SK-N-SH treated with all-trans-retinoic acid at 6 μM for 48 hours (cell line): Measurements from ENCODE around the gene PHACTR3.

Source experiments
- ESRRG ChIP-seq: fragments of 250-450 bp; sonication (Bioruptor Pico); IDR thresholded peaks from 2 replicates; pipeline ENCODE4 v1.6.1; 2021; ENCODE audit warnings: mild to moderate bottlenecking
- GLIS3 ChIP-seq: fragments of 250-450 bp; sonication (Bioruptor Pico); IDR thresholded peaks from 2 replicates; pipeline ENCODE4 v1.5.0; 2020; ENCODE audit warnings: mild to moderate bottlenecking, moderate library complexity
- OSR1 ChIP-seq: fragments of 250-450 bp; sonication (Bioruptor Pico); IDR thresholded peaks from 2 replicates; pipeline ENCODE4 v1.8.0; 2022; ENCODE audit warnings: moderate library complexity, mild to moderate bottlenecking, inconsistent platforms
- RARB ChIP-seq: fragments of 250-450 bp; sonication (Bioruptor Pico); IDR thresholded peaks from 2 replicates; pipeline ENCODE4 v1.8.0; 2021; ENCODE audit warnings: mild to moderate bottlenecking, moderate library complexity
- TCF4 ChIP-seq: fragments of 250-450 bp; sonication (Bioruptor Pico); IDR thresholded peaks from 2 replicates; pipeline ENCODE4 v1.8.0; 2021; ENCODE audit warnings: mild to moderate bottlenecking, moderate library complexity, borderline replicate concordance
- TOX ChIP-seq: fragments of 250-450 bp; sonication (Bioruptor Pico); IDR thresholded peaks from 2 replicates; pipeline ENCODE4 v1.8.0; 2021; ENCODE audit warnings: mild to moderate bottlenecking, moderate library complexity, borderline replicate concordance
- ZC3H10 ChIP-seq: fragments of 250-450 bp; sonication (Bioruptor Pico); IDR thresholded peaks from 2 replicates; pipeline ENCODE4 v1.5.1; 2021; ENCODE audit warnings: mild to moderate bottlenecking, moderate library complexity
- ZFP30 ChIP-seq: fragments of 450-650 bp; formaldehyde crosslinking; IDR thresholded peaks from 2 replicates; pipeline ENCODE4 v1.5.0; 2022; ENCODE audit warnings: mild to moderate bottlenecking, moderate library complexity
- ZNF565 ChIP-seq: fragments of 450-650 bp; formaldehyde crosslinking; conservative IDR thresholded peaks from 2 replicates; pipeline ENCODE4 v1.5.0; 2020; ENCODE audit warnings: low read depth, mild to moderate bottlenecking, moderate library complexity
- ZNF70 ChIP-seq: fragments of 450-650 bp; formaldehyde crosslinking; IDR thresholded peaks from 2 replicates; pipeline ENCODE4 v1.5.0; 2020; ENCODE audit warnings: mild to moderate bottlenecking, moderate library complexity
- TF ChIP-seq, protein P1 (sequence below): fragments of 250-450 bp; sonication (Bioruptor Pico); IDR thresholded peaks from 2 replicates; pipeline ENCODE4 v1.8.0; 2021; ENCODE audit warnings: low read depth, mild to moderate bottlenecking, moderate library complexity, borderline replicate concordance
- TF ChIP-seq, protein P2 (sequence below): fragments of 250-450 bp; sonication (Bioruptor Pico); IDR thresholded peaks from 2 replicates; pipeline ENCODE4 v1.8.0; 2020; ENCODE audit warnings: mild to moderate bottlenecking, moderate library complexity, borderline replicate concordance
- TF ChIP-seq, protein P3 (sequence below): fragments of 250-450 bp; sonication (Bioruptor Pico); IDR thresholded peaks from 2 replicates; pipeline ENCODE4 v1.5.1; 2020; ENCODE audit warnings: low read depth, mild to moderate bottlenecking, moderate library complexity

DNA sequence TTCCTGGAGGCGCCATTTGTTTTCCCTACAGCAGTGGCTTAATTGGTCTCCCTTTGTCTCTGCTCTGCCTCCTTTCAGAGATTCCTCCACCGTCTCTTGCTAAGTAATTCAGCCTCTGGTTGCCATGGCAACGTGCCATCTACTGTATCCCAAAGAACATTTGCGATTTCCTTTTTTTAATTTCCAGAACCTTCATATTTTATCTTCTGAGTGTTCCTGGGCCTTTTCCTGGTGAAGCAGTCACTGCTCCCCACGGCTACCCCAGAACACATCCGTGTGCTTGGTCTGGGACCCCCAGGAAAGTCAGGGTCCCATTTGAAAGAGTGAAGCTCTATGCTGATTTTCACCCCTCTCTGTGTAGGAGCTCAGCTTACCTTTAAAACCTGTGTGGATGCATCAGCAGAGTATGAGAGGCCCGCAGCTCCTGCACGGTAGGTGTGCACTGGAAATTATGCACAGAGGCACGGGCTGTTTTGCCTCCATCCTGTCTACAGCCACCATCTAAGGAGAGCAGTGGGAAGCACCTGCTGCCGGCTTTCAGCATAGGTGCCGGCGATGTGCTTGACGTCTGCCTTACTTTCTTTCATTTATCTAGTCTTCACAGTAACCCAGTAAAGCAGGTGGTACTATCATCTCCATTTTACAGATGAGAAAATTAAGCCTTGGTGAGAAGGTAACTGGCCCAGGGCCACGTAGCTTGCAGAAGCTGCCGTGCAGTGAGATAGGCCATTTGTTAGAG lies 206.3 kb downstream of the PHACTR3 start:
- TF ChIP-seq, protein P1, sequence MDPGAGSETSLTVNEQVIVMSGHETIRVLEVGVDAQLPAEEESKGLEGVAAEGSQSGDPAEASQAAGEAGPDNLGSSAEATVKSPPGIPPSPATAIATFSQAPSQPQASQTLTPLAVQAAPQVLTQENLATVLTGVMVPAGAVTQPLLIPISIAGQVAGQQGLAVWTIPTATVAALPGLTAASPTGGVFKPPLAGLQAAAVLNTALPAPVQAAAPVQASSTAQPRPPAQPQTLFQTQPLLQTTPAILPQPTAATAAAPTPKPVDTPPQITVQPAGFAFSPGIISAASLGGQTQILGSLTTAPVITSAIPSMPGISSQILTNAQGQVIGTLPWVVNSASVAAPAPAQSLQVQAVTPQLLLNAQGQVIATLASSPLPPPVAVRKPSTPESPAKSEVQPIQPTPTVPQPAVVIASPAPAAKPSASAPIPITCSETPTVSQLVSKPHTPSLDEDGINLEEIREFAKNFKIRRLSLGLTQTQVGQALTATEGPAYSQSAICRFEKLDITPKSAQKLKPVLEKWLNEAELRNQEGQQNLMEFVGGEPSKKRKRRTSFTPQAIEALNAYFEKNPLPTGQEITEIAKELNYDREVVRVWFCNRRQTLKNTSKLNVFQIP, result no peak
- no peak for TF ChIP-seq RARB (CRISPR knock-in tag)
- TF ChIP-seq, protein P2, sequence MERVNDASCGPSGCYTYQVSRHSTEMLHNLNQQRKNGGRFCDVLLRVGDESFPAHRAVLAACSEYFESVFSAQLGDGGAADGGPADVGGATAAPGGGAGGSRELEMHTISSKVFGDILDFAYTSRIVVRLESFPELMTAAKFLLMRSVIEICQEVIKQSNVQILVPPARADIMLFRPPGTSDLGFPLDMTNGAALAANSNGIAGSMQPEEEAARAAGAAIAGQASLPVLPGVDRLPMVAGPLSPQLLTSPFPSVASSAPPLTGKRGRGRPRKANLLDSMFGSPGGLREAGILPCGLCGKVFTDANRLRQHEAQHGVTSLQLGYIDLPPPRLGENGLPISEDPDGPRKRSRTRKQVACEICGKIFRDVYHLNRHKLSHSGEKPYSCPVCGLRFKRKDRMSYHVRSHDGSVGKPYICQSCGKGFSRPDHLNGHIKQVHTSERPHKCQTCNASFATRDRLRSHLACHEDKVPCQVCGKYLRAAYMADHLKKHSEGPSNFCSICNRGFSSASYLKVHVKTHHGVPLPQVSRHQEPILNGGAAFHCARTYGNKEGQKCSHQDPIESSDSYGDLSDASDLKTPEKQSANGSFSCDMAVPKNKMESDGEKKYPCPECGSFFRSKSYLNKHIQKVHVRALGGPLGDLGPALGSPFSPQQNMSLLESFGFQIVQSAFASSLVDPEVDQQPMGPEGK (CRISPR knock-in tag), result no peak
- no peak for TF ChIP-seq TOX (CRISPR knock-in tag)
- no peak for TF ChIP-seq ZNF565 (CRISPR knock-in tag)
- TF ChIP-seq TCF4 (CRISPR knock-in tag), result no peak
- TF ChIP-seq ZFP30, result no peak
- TF ChIP-seq, protein P3, sequence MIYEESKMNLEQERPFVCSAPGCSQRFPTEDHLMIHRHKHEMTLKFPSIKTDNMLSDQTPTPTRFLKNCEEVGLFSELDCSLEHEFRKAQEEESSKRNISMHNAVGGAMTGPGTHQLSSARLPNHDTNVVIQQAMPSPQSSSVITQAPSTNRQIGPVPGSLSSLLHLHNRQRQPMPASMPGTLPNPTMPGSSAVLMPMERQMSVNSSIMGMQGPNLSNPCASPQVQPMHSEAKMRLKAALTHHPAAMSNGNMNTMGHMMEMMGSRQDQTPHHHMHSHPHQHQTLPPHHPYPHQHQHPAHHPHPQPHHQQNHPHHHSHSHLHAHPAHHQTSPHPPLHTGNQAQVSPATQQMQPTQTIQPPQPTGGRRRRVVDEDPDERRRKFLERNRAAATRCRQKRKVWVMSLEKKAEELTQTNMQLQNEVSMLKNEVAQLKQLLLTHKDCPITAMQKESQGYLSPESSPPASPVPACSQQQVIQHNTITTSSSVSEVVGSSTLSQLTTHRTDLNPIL (CRISPR knock-in tag), result no peak
- TF ChIP-seq ZC3H10, result no peak
- TF ChIP-seq OSR1, result no peak
- no peak for TF ChIP-seq GLIS3 (CRISPR knock-in tag)
- TF ChIP-seq ESRRG, result no peak
- TF ChIP-seq ZNF70, result no peak
